Heart left ventricle (tissue), 13 donors: Measurements from ENCODE around the gene TIMP1.

Experiments
- POLR2A ChIP-seq, 2 donors: fragments of 450-650 bp; IDR thresholded peaks; one replicate each; pipeline ENCODE4 v1.6.1; 2017; ENCODE audit warnings: antibody characterized with exemption in 2 of 2, mild to moderate bottlenecking in 2 of 2, moderate library complexity in 2 of 2
- TF ChIP-seq, protein P1 (sequence below), 12 donors: fragments of 200-600 bp; sonication (generic) in 4 of 12; IDR thresholded peaks; one replicate each; pipeline versions ENCODE4 v1.5.0 to v1.8.0; 2018 to 2022; ENCODE audit warnings: antibody characterized with exemption in 12 of 12, mild to moderate bottlenecking in 5 of 12
- donor health status: ischemic (EF 13 %, LVEDD 7.1; RV severe dilation, severe dysfunction).
- donor health status: DM: no; HTN: yes; CAD: no.
- donor health status: DM: no; HTN: no; CAD: no.
- donor health status: ischemic (EF 25% LVEDD 6.9; RV normal size, moderate dysfunction).
- donor health status: ischemic (EF 25% LVEDD 5.7; RV mildly dilated, moderate dysfunction).
- donor health status: ischemic (EF 35%, LVEDD 5.7; RV mildly dilated, moderate dysfunction).
- donor health status: nonischemic (EF 11% LVEDD 7.7; RV severe dilation, severe dysfunction).
- donor health status: DM: yes; HTN: yes; CAD: no.
- donor health status: PGD.
- donor health status: ischemic (EF 29% LVEDD 5.4; RV normal size, mild dysfunction).
- donor health status: nonischemic (EF 23%, LVEDD 6.1; RV moderate dilation, normal function).

DNA sequence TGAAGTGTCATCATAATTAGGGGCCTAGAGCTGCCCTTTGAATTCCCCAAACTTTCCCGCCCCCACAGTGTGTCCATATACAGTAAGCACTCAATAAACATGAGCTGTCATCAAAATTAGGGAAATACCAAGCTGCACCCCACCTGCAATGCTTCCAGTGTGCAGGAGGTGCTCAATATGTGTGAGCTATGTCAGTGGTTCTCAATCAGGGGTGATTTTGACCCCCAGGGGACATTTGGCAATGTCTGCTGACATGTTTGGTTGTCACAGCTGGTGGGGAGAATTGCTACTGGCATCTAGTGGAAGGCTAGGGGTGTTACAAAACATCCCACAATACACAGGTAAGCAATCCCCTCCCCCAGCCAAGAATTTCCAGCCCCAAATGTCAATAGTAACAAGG, 46.7 kb downstream of the TIMP1 start:
- TF ChIP-seq, protein P1, sequence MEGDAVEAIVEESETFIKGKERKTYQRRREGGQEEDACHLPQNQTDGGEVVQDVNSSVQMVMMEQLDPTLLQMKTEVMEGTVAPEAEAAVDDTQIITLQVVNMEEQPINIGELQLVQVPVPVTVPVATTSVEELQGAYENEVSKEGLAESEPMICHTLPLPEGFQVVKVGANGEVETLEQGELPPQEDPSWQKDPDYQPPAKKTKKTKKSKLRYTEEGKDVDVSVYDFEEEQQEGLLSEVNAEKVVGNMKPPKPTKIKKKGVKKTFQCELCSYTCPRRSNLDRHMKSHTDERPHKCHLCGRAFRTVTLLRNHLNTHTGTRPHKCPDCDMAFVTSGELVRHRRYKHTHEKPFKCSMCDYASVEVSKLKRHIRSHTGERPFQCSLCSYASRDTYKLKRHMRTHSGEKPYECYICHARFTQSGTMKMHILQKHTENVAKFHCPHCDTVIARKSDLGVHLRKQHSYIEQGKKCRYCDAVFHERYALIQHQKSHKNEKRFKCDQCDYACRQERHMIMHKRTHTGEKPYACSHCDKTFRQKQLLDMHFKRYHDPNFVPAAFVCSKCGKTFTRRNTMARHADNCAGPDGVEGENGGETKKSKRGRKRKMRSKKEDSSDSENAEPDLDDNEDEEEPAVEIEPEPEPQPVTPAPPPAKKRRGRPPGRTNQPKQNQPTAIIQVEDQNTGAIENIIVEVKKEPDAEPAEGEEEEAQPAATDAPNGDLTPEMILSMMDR (IDR thresholded peaks at IDR 0.05), result no peak
- no peak for TF ChIP-seq POLR2A (IDR thresholded peaks at IDR 0.05)
